ENCODE measurements around the gene SMIM14. TPM values are rescaled to one million over a fixed set of nuclear protein-coding genes. Genes with fewer than 3 reads are reported as not detected.
"Not testable (repeated sequence)": the region's sequence is repeated elsewhere in the genome, so short reads cannot be mapped to it uniquely, and the experiment has no call there.

SMIM14 gene
- total RNA-seq, 1 donor from 2014 or later = 70.9 TPM

DNA sequence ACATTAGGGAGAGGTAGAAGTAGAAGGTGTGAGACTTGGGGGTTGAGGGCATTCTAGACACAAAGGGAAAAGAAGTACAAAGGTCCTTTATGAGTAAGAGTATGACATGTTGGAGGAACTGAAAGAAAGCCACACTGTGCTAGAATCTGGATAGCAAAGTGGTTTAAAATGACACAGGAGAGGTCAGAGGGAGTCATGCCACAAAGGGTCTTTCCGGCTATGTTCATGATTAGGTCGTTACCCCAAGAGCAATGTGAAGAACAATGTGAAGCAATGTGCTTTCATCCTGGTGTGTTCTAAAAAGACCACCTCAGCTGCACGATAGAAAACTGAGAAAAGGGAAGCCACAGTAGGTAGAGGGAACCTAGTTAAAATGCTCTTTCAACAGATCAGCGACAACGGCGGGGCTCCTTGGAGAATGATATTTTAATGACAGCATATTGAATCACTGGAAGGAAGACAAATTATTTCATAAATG lies 29.2 kb downstream of the SMIM14 start:
- FAIRE-seq (no peak), DNase-seq (ENCODE audit: low spot score in 2 of 2) (no peak)

DNA sequence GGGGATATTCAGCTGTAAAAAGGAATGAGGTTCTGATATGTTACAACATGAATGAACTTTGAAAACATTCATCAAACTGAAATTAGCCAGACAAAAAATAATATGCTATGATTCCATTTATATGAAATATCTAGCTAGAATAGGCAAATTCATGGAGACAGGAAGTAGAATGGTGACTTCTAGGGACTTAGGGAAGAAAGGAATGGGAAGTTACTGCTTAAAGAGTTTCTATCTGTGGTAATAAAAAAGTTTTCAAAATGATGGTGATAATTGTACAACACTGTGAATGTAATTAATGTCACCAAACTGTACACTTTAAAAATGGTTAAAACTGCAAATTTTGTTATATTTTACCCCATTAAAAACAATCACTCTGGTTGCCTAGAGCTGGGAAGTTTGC lies 30.2 kb downstream of the SMIM14 start:
- no peak for FAIRE-seq

DNA sequence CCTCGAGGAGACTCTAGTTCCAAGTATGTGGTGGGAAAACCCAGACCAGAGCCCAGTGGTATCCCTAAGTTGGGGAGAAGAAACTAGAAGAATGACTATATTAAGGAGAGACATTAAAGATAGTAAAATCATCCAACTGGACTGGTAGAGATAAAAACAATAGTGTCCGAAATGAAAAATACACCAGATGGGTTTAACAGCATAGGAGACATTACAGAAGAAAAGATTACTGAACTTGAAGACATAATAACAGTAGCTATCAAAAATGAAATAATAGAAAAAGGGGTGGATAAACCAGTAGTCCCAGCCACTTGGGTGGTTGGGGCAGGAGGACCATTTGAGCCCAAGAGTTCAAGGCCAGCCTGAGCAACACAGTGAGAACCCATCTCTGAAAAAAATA lies 31.9 kb downstream of the SMIM14 start:
- DNase-seq (ENCODE audit: low spot score in 2 of 2) (no peak), FAIRE-seq (no peak)

More for the DNA sequence above, 30.2 kb downstream of the SMIM14 start:
- no peak for DNase-seq (ENCODE audit: low spot score in 2 of 2)

DNA sequence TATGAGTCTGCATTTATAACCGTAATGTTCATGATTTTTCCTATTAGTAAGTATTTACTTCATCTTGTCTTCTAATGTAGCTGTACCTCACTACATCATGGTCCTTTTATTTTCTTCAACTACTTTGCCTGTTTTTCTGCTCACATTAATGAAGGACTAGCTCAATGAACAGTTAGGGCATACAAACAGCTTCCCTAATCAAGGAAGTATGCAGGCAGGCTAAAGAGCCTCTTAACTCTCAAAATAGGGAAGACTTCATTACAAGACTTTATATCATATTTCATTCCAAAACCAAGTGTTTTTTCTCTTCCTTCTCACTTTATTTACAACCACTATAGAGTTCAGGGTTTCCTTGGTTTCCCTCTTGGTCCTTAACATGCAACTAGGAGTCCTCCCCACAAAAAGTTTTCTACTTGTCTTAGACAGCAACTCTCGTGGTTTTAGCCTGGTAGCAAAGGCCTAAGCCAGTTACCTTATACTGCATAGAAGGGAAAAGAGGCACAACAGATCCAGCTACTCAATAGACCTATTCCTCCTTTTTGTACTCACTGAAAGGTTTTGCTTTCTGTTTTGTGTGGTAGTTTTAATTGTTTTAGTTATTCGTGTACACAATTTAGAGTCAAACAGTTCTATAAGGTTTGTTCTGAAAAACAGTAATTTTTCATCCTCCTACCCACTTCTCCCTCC lies 40.8 kb downstream of the SMIM14 start:
- FAIRE-seq = no peak
- DNase-seq (ENCODE audit: low spot score in 2 of 2) = no peak

DNA sequence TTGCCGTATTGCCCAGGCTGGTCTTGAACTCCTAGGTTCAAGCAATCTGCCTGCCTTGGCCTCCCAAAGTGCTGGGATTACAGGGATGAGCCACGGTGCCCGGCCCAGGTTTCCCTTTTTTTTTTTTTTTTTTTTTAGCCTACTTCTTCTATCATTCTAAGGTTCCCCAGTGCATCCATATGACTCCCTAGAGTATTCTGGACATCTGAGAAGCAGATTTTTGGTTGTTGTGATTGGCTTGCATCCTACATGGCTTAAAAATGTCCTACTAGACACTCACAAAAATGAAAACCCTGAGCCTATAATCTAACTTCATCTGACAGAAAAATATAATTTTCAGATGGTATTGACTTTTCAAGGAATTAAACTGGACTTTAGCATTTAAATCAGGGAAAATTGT lies 41.7 kb downstream of the SMIM14 start:
- no peak for DNase-seq (ENCODE audit: low spot score in 2 of 2)
- no peak for FAIRE-seq

DNA sequence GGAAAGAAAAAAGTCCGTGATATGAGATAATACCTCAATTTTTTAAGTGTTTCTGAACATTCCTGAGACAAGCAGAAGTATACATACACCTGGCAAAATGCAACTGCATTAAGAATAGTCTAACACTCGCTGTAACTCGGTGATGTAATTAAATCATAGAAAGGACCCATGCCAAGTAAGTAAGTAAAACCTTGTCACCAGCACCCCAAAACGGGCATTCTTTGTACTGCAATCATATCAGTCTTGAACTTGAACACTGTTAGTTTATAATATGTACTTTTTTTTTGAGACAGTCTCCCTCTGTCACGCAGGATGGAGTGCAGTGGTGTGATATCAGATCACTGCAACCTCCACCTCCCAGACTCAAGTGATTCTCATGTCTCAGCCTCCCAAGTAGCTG lies 47.4 kb downstream of the SMIM14 start:
- no peak for DNase-seq (ENCODE audit: low spot score in 2 of 2)
- FAIRE-seq = no peak

DNA sequence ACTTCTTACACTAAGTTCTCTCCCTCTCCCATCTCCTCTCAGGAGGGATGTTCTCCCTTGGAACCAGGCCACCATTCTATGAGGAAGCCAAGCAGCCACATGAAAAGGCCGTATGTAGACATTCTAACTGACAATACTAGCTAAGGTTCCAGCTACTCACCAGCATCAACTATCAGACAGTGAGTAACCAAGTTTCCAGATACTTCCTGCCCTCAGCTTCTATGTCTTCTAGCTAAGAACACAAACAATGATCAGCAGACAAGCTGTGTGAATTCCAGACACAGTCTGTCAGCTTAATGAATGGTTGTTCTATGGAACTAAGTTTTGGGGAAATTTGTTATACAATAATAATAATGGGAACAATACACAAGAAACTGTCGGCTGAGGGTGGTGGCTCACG lies 50.8 kb downstream of the SMIM14 start:
- DNase-seq (ENCODE audit: low spot score in 2 of 2) (no peak), FAIRE-seq (no peak)

DNA sequence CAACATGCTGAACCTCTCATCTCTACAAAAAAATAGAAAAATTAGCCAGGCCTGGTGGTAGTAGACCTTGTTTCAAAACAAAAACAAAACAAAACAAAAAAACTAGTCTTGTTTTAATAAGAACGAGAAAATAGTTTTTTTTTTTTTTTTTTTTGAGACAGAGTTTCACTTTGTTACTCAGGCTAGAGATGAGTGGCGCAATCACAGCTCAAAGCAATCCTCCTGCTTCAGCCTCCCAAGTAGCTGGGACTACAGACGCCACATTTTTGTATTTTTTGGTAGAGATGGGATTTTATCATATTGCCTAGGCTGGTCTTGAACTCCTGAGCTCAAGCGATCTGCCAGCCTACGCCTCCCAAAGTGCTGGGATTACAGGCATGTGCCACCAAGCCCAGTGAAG lies 63.7 kb downstream of the SMIM14 start:
- DNase-seq (ENCODE audit: low spot score in 2 of 2) (no peak), FAIRE-seq (no peak)

DNA sequence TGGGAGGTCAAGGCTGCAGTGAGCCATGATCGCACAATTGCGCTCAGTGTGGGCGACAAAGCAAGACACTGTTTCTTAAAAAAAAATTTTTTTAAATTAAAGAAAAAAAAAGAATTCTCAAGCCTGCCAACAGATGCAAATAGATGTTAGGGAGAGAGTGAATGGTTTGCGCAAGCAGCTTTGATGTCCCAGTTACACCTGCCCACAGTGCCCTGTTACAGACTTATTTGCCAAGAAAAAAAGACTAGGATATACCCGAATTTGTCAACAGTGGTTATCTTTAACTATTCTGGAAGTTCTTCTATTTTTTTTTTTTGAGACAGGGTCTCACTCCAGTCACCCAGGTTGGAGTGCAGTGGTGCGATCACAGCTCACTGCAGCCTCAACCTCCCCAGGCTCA lies 67.2 kb downstream of the SMIM14 start:
- no peak for FAIRE-seq

DNA sequence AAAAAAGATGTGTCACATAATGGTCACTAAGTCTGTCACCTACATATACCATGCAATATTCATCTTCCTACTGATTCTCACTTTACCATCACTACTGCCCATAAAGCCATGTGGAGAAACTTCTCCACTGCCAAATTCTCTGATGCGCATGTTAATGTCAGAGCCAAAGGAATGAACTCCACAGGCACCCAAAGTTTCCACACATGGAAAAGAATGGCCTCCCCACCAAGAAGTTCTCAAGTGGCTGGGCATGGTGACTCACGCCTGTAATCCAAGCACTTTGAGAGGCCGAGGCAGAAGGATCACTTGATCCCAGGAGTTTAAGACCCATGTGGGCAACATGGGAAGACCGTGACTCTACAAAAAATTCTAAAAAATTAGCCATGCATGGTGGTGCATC lies 67.6 kb downstream of the SMIM14 start:
- no peak for FAIRE-seq
- DNase-seq (ENCODE audit: low spot score in 2 of 2) = no peak

More for the DNA sequence above, 67.2 kb downstream of the SMIM14 start:
- DNase-seq (ENCODE audit: low spot score in 2 of 2) = no peak

DNA sequence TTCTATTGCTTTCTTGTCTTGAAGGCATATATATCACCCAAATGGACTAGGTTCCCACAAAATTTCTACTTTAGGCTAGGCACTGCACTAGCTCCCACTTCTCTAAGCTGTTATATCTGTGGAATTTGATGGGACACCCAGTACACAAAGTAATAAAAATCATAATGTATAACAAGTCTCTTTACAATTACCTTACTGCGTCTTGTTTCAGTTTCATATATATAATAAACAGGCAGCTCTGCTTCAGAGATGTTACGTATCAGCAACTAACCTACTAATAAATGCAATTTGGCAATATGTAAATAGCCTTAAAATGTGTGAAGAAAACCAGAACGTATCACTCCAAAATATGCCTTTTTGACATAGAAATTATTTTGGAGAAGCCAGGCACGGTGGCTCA lies 69.5 kb downstream of the SMIM14 start:
- FAIRE-seq (no peak), DNase-seq (ENCODE audit: low spot score in 2 of 2) (no peak)

DNA sequence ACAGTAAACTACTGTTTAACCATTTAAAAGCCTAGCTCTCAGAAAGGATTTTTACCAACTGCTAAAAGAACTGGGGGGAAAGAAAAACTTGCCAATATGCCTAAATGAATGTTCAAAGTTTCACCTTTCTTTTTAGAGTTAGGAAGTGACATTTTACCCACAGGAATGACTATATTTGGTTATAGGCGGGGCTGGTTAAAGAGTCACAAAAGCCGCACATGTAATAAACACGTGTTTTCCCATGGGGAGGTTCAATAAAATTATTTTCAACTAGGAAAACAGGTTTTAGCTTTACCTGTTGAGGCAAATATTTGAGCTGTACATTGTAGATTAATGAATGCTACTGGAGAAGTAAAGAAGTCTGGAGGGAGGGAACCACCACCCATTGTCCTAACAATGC lies 69.9 kb downstream of the SMIM14 start:
- FAIRE-seq (no peak), DNase-seq (ENCODE audit: low spot score in 2 of 2) (no peak)

DNA sequence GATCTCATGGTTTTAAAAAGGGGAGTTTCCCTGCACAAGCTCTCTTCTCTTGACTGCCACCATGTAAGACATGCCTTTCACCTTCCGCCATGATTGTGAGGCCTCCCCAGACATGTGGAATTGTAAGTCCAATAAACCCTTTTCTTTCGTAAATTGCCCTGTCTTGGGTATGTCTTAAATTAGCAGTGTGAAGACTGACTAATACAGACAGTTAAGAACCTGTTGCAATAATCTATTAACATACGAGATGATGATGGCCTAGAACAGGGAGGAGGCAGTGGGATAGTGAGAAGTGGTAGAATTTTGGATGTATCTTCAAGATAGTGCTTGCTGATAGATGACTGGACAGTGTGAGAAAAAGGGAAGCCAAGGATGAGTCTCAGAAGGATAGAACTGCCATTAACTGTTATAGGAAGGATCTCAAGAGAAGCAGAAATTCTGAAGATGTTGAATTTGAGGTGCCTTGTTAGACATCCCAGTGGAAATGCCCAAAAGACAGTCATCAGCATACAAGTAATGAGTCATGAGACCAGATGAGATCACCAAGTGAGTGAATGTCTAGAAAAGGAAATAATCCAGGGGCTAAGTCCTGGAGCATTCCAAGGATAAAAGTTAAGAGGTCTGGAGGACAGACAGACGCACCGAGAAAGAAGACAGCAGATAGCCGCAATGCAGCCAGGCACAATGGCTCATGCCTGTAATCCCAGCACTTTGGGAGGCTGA lies 72.6 kb downstream of the SMIM14 start:
- FAIRE-seq (no peak), DNase-seq (ENCODE audit: low spot score in 2 of 2) (no peak)

DNA sequence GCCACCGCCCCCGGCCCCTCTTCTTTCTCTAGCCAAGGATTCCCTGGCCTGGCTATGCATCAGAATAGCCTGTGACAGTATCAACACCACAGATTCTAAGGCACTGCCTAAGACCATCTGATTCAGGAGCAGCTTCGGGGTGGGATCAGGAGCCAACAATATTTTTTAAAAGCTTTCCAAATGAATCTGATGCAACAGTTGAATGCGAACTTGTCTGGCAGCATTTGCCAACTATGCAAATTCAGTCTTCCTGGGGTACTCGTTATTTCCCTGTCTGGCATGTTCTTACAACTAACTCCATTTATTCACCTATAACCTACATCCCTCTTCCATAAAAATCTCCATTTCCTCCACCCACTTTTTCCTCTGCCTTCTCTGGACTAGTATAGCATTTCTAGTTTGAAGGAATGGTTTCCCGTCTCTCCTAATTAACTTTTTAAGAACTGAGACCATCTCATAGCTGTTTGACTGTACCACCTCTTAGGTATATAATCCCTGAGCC lies 75.3 kb downstream of the SMIM14 start:
- DNase-seq (ENCODE audit: low spot score in 2 of 2) (no peak), FAIRE-seq (no peak)

DNA sequence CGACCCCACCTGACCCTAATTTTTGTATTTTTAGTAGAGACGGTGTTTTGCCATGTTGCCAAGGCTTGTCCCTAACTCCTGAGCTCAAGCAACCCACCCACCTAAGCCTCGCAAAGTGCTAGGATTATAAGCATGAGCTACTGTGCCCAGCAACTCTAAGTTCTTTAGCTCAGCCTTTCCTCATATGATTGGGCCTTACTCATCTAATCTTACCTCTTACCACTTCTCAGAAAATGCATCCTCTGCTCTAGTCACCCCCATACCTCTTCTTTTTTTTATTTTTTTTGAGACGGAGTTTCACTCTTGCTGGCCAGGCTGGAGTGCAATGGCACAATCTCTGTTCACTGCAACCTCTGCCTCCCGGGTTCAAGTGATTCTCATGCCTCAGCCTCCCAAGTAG lies 75.9 kb downstream of the SMIM14 start:
- FAIRE-seq (no peak), DNase-seq (ENCODE audit: low spot score in 2 of 2) (no peak)

DNA sequence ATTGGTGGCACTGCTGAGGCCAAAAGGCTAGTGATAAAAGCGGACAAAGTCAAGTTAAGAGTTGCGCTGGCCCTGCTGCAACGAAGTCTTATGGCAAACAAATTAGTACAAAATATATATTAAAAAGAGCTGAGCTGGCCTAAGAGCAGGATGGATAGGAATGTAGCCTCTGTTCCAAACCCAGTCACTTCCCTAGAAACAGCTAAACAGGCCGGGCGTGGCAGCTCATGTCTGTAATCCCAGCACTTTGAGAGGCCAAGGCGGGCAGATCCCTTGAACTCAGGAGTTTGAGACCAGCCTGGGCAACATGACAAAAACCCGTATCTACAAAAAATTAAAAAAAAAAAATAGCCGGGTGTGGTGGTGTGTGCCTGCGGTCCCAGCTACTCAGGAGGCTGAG lies 79.0 kb downstream of the SMIM14 start:
- DNase-seq (ENCODE audit: low spot score in 2 of 2) (no peak), FAIRE-seq (no peak)

DNA sequence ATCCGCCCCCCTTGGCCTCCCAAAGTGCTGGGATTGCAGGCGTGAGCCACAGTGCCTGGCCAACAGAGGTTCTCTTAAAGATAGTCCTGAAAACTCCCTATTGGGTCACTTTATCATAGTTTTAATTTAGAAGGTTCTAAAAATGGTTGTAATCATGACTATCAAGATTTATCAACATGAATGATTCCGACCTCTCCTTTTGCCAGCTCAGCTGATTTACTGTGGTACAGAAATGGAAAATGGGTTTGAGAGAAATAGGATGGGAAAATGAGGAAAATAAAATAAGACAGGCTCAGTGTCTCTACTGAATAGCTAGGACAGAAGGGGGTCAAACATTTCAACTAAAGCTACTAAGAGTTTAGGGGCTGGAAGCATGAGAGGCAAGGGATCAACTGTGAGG lies 83.2 kb downstream of the SMIM14 start:
- no peak for FAIRE-seq
- DNase-seq (ENCODE audit: low spot score in 2 of 2) = no peak

DNA sequence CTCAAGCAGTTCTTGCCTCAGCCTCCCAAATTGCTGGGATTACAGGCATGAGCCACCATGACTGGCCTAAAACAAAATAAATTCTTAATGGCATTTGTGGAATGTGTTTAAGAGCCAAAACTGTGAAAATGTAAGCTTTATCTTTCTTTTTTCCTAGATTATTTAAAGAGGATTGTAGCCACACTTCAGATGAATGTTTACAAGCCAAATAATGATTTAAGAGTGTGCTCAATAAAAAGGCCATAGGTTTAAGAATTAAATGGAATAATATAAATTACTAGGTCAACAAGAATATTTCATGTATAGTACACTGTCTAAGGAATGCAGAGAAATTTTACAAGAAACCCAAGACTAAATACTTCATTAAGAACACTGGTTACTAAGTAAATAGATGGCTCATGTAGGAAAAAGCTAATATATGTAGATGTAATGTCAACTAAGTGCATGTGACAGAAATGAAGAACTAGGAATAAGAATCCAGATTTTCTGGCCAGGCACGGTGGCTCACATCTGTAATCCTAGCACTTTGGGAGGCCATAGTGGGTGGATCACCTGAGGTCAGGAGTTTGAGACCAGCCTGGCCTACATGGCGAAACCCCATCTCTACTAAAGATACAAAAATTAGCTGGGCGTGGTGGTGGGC lies 90.1 kb downstream of the SMIM14 start:
- DNase-seq (ENCODE audit: low spot score in 2 of 2) (no peak), FAIRE-seq (no peak)

DNA sequence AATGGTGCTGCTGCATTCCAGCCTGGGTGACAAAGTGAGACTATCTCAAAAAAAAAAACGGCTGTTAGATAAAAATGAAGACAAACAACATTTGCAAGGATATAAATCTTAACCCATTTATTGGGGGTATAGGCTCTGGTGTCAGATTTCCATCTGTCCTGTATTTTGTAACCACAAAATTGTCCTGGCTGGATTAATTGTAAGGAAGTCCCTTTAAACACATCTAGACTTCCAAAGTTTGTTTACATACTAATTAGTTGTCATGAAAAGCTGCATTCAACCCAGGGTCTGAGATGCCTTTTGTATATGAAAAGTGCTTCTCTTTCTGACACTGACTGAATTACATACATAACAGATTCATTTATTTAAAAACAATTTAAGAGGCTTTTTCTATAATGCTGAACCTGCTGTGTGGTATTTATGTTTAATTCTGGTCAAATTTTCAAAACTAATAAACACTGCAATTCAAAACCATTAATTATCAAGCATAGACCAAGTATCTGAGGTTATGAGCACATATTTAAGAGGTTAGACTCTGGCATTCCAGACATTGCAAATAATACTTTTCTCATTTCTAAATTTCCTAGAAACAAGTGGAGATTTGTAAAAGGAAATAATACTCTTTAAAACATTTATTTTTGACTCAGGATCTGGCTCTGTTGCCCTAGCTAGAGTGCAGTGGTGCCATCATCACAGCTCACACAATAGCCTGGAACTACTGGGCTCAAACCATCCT lies 93.9 kb downstream of the SMIM14 start:
- DNase-seq (ENCODE audit: low spot score in 2 of 2) (no peak), FAIRE-seq (no peak)

DNA sequence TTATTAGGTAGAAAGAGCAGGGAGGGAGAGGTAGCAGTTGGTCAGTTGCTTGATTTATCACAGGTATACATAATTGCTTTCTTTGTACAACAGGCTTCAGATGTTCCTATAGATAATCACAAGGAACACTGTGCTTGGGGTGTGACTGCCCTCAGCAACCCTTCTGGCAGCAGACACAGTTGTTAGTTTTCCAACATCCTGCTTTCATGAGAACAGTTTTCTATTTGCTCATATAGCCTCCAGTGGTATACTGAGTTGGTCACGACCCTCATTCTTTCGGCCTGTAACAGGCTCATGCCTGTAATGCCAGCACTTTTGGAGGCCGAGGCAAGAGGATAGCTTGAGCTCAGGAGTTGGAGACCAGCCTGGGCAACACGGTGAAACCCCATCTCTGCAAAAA lies 94.6 kb downstream of the SMIM14 start:
- FAIRE-seq; DNase-seq (ENCODE audit: low spot score in 2 of 2): not testable (repeated sequence)

DNA sequence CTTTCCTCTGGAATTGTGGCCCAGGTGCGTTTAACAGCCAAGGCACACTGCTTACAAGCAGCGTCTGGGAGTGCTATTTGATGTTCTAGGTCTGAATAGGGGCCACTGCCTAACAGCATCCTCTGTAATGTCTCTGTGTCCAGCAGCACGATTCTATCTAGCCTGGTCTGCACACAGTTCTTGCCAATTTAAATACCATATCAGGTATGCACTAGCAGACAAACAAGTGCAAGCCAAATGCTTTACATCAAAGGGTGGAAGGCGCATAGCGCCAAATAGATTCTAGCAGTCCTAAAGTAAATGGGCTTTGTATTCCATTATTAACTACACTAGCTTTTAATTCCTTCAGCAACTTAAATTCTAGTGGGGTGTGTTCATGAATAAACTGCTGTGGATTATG lies 95.6 kb downstream of the SMIM14 start:
- DNase-seq (ENCODE audit: low spot score in 2 of 2) (no peak), FAIRE-seq (no peak)
